MV-4-11 (cell line): ENCODE data around the gene RPL36AL.
"Not testable (repeated sequence)": the region's sequence is repeated elsewhere in the genome, so short reads cannot be mapped to it uniquely, and the experiment has no call there.

Experiments used
- DNase-seq: peaks from one replicate; lab custom pipeline; 2025; lab: John Stamatoyannopoulos, UW

RPL36AL gene

DNA sequence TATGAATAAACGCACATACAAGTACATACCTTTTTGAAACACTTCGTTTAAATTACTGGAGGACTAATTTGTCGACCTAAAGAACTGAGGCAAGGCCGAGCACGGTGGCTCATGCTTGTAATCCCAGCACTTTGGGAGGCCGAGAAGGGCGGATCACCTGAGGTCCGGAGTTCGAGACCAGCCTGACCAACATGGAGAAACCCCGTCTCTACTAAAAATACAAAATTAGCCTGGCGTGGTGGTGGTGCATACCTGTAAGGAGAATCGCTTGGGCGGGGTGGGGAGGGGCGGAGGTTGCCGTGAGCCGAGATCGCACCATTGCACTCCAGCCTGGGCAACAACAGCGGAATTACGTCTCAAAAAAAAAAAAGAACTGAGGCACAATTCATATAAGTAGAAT, 1.2 kb downstream of the RPL36AL start:
- not testable (repeated sequence) for DNase-seq

DNA sequence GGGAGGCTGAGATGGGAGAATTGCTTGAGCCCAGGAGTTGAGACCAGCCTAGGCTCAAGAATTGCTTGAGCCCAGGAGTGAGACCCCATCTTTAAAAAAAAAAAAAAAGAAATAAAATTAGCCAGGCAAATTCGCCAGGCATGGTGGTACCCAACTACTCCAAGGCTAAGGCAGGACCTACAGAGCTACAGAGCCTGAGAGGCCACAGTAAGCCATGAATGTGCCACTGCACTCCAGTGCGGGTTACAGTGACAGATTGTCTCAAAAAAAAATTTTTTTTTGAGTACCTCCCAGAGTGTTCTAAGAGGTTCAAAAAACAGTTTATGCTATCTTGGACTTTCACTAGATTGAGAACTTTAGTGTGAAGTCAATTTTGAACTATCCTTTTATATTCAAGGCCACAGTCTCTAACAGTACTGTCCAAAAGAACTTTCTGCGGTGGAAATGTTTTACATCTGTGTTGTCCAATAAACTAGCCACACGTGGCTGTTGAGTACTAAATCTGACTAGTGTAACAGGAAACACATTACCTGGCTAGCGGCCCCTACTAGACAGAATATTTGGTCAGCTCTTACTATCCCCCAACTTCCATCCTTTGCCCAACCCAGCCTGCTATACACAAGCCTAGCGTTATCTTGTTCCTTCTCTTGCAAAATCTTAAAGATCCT, 2.4 kb downstream of the RPL36AL start:
- DNase-seq = peak; percentile 36

DNA sequence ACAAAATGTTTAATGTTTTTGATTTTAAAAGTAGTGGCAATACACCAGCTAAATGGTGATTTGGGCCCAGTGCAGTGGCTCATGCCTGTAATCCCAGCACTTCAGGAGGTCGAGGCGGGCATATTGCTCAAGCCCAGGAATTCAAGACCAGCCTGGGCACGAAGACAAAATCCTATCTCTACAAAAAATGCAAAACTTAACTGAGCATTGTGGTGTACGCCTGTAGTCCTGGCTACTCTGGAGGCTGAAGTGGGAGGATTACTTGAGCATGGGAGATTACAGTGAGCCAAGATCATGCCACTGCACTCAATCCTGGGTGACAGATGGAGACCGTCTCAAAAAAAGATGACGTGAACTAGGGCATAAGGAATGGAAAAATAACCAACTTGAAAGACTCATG, 4.7 kb downstream of the RPL36AL start:
- no peak for DNase-seq

DNA sequence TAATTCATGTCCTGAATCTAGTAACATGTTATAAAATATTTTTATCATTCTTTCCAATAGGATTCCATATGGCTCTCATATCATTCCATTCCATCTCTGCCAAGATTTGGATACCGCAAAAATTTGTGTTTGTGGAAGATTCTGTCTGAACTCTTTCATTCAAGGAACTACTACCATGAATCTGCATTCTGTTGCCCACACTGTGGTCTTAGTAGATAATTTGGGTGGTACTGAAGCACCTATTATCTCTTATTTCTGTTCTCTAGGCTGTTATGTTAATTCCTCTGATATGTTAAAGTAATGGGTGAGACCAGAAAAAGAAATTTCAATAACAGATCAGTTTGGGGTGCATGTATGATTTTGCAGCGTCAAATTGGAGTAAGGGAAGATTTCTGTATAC, 6.2 kb downstream of the RPL36AL start:
- no peak for DNase-seq

DNA sequence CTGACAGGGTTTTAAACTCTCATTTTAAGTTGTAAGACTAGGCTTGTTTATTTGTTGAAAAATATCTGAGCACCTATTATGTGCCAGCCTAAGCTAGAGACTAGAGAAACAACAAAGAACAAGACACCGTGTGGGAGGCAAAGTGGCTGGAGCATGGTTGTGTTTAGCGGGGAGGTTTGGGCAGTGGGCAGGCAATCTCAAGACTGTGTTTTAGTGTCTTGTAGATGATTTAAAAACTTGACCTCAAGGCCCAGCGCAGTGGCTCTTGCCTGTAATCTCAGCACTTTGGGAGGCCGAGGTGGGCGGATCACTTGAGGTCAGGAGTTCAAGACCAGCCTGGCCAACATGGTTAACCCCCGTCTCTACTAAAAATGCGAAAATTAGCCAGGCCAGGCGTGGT, 7.8 kb downstream of the RPL36AL start:
- DNase-seq = no peak

DNA sequence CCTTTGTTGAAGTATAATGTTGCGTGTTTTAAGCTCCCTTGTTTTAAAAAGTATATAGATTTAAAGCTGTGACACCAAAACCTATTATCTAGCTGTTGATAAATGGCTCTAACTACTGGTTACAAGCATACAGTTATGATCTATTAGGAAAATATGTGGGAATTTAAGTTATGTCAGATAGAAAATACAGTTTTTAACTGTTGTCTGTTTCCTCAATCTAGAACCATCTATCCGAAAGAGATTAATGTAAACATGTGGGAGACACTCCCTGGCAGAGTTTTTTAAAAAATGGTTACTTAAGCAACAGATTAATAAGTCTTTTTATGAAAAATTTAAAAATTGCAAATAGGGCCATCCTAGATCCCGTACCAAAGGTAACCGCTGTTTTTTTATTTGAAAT, 8.2 kb downstream of the RPL36AL start:
- DNase-seq = no peak

DNA sequence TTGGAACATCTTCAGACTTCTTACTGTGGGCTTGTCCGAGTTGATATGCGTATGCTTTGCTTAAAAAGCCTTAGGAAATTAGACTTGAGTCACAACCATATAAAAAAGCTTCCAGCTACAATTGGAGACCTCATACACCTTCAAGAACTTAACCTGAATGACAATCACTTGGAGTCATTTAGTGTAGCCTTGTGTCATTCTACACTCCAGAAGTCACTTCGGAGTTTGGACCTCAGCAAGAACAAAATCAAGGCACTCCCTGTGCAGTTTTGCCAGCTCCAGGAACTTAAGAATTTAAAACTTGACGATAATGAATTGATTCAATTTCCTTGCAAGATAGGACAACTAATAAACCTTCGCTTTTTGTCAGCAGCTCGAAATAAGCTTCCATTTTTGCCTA, 12.8 kb downstream of the RPL36AL start:
- no peak for DNase-seq

DNA sequence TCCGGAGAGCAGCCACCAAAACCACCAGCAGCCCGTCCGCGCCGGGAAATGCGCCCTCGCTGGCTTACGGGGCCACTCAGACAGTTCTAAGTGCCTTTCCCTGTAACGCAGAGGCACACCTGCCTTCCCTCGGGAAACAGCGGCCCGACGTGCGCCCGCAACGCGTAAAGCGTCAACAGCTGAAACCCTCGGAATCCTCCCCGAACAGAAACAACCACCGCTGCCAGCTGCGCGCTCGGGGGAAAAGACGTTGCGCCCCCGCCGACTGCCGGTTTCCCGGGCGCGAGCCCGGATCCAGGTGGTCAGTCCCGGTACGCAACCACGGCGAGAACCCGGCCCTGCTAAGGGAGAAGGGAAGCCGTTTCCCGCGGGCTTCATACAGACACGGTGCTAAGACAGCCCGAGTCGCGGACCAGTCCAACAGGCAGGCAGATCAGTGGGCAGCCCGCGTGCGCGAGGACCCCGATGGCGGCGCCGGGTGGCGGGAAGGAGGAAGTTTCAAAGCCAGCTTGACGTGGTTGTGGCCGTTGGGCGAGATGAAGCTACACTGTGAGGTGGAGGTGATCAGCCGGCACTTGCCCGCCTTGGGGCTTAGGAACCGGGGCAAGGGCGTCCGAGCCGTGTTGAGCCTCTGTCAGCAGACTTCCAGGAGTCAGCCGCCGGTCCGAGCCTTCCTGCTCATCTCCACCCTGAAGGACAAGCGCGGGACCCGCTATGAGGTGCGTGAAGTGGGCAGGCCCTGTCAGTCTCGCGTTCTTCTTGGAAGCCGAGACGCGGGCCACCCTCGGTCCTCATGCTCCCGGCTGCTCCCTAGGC, 21.7 kb downstream of the RPL36AL start, which contains the start of gene LRR1:
LRR1 (plus strand) TSS at position 456 of the 816 bp plus-strand sequence; CDS start at position 537, 81 bp downstream.
- DNase-seq = peak; percentile 83

DNA sequence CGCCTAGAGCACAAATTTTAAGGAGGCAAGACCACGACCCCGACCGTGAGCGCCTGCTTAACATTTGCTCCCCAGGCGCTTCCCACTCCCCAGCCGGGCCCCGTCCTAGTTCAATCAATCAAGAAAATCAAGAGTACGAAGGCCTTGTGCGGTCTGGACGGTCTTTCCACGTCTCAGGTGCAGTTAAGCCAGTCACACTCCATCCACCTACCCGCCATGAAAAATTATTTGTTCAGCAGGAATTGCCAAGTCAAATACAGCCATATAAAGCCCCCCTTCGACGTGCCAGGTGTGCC, 22.3 kb downstream of the RPL36AL start:
- DNase-seq = no peak

DNA sequence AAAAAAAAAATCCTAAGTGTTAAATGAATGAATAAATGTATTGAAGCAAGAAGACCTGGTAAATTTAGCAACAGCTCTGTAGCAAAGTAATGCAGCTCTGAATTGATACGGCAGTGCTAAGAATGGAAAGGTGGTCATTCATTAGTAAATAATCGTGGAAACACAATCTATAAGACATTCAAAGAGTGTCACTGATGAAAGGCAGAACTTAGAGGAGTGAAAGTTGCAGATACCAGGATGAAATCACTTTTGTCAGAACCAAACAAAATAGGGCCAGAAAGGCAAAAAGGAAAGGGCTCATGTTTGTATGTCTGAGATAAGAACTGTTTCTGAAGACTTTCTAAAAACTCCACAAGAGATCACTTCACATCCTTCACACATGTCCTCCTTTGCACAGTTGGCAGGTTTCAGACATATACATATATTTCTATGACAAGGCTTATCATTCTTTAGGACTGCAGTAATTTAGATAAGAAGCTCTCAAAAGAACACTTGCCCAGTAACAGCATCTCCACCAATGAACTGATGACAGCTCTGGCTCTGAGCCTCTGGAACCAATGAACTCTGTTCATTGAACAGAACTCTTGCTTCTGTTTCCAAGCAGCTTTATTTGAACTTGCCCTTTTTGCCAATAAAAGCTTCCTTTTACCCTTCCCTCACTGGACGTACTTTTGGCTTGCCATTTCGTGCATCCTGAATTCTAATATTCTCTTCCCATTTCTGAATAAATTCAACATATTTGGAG, 25.9 kb downstream of the RPL36AL start:
- DNase-seq = no peak

DNA sequence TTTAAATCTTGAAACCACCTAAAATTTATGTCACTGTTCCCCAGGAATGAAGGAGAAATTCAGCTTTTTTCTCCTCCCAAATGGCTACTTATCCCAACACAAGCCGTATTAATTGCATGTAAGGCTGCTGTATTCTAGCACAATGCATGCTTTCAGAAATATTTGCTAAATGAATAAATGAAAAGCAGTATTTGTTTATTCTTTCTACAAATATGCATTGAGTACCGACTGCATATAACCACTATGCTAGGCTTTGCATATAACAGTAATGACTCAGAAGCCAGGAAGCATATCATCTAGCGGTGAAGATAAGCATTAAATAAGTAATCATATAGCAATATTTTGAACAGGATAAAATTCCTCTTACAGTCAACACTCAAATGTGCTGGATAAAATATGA, 27.4 kb downstream of the RPL36AL start:
- no peak for DNase-seq

DNA sequence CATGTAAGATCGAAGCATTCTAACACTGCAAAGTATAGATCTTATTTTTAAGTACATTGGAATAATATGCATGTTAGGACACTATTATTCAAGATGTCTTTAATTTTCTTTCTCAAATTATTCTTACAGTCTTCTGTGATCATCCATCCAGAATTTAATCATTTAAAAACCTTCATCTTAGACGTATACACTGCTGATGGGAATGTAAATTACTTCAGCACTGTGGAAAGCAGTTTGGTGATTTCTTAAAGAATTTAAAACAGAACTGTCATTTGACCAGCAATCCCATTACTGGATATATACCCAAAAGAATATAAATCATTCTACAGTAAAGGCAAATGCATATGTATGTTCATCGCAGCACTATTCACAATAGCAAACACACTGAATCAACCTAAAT, 31.0 kb downstream of the RPL36AL start:
- no peak for DNase-seq

DNA sequence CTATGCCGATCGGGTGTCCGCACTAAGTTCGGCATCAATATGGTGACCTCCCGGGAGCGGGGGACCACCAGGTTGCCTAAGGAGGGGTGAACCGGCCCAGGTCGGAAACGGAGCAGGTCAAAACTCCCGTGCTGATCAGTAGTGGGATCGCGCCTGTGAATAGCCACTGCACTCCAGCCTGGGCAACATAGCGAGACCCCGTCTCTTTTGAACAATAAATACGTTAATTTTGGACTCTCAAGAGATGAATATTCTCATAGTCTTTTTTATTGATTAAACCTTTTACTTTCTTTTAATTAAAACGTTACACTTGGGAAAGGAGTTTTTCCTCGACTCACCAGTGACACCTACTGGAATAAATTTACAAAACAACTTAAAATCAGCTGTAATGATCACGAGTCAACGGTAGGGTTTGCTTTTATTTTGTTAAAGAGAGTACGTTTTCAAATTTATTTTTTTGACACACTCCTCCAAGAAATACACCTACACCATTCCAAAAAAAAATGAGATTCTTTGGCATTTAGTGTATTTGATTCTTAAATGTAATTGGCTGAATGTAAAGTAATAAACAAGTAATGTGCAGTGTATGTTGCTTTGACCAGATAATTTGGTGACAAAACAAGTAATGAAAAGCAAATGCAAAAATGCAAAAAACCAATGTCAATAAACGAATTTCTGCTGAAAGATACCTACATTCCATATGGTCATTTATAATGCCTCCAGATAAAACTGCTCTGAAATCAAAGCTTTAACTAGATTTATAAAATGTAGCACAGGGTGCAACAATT, 33.6 kb downstream of the RPL36AL start:
- DNase-seq = peak; percentile 86

DNA sequence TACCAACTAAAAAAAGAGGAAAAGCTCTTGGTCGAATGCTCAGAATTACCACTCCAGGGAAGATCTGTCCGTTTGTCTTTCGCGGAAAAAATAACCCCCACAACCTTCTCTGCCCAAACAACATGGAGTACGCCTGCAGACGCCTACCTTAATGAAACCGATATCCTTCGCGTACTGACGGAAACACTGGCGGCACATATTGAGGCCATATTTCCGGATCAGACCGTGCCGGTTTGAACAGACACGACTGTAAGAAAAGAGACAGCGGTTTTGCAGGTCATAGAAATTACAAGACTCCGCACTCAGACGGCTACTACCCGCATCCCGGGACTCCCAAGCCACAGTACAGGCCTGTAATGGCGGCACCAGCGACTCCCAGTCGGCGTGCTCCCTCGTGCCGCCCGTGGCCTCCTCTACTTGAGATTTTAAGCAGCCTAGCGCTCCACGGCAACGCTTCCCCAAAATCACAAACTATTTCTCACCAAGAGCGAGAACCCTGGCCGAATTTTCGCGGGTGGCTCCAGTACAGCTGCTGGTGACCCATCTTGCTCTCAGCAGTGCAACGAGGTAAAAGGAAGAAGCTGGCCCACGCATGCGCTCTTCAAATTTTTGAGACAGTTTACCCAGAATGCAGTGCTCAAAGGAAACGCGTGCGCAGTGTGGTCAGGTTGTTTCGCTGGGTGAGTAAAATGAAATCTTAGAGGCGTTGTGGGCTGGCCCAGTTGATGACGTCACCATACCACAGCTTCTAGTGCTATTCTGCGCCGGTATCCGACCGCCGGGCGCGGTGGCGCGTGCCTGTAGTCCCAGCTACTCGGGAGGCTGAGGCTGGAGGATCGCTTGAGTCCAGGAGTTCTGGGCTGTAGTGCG, 34.4 kb downstream of the RPL36AL start, which contains the start of gene RPS29:
RPS29 (minus strand) TSS at position 578 of the 870 bp plus-strand sequence; CDS start at position 544, 34 bp downstream.
- DNase-seq = peak; percentile 100

DNA sequence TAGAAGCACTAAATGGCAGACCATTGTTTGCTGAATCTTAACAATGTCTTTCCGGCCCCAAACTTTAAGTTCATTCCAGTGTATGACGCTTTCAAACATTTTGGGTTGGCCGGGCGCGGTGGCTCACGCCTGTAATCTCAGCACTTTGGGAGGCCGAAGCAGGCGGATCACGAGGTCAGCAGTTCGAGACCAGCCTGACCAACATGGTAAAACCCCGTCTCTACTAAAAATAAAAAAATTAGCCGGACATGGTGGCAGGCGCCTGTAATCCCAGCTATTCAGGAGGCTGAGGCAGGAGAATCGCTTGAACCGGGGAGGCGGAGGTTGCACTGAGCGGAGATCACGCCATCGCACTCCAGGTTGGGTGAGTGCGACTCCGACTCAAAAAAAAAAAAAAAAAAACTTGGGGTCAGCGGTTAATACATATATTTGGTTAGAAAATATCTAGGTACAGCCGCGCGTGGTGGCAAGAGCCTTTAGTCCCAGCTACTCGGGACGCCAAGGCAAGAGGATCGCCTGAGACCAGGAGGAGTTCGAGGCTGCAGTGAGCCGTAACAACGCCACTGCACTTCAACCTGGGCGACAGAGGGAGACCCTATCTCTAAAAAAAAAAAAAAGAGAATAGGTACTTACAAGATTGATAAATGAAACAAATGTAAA, 35.3 kb downstream of the RPL36AL start:
- not testable (repeated sequence) for DNase-seq

DNA sequence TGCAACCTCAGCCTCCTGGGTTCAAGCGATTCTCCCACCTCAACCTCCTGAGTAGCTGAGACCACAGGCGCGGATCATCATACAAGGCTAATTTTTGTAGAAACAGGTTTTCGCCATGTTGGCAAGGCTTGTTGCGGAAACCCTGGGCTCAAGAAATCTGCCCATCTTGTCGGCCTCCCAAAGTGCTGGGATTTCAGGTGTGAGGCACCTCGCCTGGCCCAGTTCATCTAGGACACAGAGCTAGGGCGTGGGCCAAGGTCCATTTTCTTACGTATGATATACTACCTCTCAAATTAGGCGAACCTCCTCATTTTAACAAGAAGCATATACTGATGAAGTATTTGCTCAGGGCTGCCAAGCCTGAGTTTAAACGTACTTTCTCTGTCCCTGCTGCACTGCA, 36.4 kb downstream of the RPL36AL start:
- no peak for DNase-seq

DNA sequence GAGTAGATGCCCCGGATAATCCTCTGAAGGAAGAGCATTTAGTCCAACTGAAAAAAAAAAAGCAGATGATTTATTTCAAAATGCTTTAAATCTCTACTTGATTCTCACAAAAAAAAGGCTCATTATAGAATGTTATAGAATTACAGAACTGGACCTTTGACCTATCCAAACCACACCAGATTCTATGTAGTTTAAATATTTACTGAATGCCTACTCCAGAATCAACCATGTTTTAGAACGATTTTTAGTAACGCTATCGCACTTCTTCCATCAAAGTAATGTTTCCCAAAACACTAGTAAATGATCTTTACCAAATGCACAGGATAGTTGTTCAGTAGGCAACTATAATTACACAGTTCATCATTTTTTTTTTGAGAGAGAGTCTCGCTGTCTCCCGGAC, 36.8 kb downstream of the RPL36AL start:
- DNase-seq = no peak

DNA sequence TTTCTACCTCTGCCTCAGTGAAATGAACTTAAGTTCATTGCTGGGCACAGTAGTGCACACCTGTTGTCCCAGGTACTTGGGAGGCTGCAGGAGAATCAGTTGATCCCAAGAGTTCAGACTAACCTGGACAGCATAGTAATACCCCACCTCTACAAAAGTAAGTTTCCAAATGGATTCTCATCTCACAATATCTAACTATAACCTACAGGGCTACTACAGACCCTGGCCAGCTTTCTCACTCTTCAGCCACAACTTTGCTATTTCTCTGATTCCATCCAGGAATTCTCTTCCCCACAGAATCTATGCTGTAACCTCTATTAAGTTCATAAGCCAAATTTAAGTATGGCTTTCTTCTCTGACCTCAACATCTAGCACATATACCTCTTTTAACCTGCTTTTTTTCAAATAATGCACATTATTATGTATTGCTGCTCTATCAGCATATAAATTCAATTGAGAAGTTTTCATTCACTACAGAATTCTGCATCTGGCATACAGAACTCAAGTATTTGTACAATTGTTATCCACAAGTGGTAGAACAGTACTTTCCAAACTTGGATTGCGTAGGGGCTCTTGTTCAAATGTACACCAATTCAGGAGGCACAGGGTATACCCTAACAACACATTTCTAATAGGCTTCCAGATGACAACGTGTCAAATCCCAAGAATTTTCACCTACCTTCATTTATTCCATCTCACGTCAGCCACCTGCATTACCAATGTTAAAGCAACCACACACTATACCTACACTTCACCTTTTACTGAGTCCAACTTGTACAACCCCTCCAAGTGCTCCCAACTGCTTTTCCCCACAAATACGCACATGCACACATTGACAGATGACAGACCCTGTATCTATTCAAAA, 38.1 kb downstream of the RPL36AL start:
- peak; percentile 14 for DNase-seq
